NCI-H1436 treated with DMSO at 0.1 percent for 48 hours (cell line): ENCODE measurements around the gene AP4M1.
"Not testable (repeated sequence)": the region's sequence is repeated elsewhere in the genome, so short reads cannot be mapped to it uniquely, and the experiment has no call there.

Experiments used
- DNase-seq: peaks from one replicate; lab custom pipeline; 2025; lab: John Stamatoyannopoulos, UW

The AP4M1 gene

DNA sequence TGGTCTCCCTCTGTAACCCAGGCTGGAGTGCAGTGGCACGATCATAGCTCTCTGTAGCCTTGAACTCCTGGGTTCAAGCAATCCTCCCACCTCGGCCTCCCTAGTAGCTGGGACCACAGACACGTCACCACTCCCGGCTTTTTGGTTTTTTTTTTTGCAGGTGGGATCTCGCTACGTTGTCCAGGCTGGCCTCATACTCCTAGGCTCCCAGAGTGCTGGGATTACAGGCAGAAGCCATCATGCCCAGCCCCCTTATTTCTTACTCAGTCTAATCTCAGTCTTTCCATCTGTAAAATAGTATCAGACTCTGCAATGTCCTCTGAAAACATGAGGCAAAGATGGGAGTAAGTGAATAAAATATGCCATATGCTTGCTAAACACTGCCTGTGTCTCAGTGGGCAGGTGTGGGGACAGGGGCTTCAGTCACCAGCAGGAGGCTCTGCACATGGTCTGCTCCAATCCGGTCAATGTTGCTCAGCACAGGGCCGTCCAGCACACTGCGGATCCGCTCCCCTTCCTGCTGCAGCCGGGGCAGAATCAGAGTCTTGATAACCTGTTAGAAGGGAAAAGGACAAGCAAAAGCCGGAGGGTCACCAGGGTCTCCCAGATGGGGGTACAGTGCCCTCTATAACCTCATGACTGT lies 8.2 kb downstream of the AP4M1 start:
- no peak for DNase-seq

DNA sequence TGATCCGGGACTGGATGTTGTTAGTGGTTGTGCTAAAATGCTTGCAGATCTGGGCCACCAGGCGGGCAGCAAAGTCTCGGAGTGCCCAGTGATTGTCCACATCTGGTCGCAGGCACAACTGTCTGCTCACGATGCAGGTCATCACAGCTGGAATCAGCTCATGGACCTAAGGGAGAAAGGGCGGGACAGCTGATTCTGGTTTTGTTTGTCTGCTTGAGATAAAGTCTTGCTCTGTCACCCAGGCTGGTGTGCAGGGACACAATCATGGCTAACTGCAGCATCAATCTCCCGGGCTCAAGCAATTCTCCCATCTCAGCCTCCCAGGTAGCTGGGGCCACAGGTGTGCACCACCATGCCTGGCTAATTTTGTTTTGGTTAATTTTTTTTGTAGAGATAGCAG lies 9.7 kb downstream of the AP4M1 start:
- DNase-seq, result no peak

- DNase-seq, result no peak
Observed at GRCh38 chr7:100111914-100112313, 10.5 kb downstream of the AP4M1 start.

DNA sequence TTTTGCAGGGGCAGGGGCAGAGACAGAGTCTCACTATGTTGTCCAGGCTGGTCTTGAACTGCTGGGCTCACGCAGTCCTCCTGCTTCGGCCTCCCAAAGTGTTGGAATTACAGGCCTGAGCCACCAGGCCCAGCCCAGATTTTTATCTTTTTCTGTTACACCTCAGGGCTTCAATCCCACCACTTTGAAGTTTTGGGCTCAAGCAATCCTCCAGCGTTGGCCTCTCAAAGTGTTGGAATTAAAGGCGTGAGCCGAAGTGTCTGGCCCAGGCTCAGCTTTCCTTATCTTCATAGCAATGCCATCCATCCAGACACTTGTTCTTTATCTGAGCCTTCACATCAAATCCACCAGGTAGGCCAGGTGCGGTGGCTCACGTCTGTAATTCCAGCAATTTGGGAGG lies 13.6 kb downstream of the AP4M1 start:
- DNase-seq, result no peak

DNA sequence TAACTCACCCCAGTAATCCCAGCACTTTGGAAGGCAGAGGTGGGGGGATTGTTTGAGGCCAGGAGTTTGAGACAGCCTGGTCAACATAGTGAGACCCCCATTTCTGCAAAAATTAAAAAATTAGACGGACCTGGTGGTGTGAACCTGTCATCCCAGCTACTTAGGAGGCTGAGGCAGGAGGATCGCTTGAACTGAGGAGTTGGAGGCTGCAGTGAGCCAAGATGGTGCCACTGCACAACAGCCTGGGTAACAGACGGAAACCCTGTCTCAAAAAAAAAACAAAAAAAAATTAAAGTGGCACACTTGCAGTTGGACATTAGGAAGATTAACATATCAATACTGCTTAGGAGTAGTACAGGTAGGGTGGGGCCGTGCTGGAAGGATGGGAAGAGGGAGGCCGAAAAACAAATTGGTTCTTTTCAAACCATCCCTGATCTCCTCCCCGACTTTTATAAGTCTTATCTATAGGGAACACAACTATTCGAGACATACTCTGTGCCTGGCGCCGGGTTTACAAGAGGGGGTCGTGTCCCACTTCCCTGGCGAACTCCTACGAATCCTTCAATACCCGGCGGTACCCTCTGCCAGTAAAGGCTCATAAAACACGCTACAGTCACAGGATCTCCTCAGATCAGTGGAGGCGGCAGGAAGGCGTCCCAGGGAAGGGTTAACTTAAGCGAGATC lies 17.1 kb downstream of the AP4M1 start:
- no peak for DNase-seq

- DNase-seq, result peak; percentile 81
Observed at GRCh38 chr7:100119072-100119969, 17.9 kb downstream of the AP4M1 start, which contains the start of the genes CNPY4 and TAF6. CNPY4 (plus strand) TSS chr7:100119634; CDS start chr7:100119745, 111 bp downstream. TAF6 (minus strand) TSS chr7:100119358; CDS start chr7:100114209, 5,149 bp downstream.

GRCh38 chr7:100119970-100120732 lies 18.7 kb downstream of the AP4M1 start:
- DNase-seq, result no peak

GRCh38 chr7:100120733-100121036 lies 19.2 kb downstream of the AP4M1 start:
- no peak for DNase-seq

DNA sequence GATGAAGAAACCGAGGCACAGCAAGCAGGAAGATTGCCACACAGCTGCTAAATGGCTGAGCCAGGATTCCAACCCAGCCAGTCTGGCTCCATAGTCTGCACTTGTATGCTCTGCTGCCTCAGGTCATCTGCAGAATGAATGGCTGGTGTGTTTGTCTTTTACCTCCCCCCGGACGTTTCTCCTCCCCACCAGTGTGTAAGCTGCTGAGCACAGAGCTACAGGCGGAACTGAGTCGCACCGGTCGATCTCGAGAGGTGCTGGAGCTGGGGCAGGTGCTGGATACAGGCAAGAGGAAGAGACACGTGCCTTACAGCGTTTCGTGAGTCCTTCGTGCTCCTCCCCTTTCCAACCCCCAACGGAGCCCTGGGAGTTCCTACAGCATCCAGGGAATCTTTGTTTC lies 20.6 kb downstream of the AP4M1 start:
- DNase-seq, result peak; percentile 40

DNA sequence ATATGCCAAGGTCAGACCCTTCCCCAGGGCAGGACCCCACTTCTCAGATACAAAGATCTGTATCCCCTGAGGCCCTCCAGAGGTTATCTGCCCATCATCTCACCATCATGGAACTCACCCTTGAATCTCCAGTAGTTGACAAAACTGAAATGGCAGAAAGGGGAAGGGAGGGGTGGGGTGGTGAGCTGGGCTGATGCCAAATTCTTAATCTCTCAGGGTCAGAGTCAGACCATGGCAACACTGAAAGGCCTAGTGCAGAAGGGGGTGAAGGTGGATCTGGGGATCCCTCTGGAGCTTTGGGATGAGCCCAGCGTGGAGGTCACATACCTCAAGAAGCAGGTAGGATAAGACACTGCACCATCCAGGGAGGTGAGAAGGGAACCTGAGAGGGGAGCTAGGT lies 21.1 kb downstream of the AP4M1 start:
- DNase-seq, result no peak

- DNase-seq, result no peak
Observed at GRCh38 chr7:100124301-100125230, 23.1 kb downstream of the AP4M1 start.

- DNase-seq, result no peak
Observed at GRCh38 chr7:100126239-100126930, 24.9 kb downstream of the AP4M1 start.

DNA sequence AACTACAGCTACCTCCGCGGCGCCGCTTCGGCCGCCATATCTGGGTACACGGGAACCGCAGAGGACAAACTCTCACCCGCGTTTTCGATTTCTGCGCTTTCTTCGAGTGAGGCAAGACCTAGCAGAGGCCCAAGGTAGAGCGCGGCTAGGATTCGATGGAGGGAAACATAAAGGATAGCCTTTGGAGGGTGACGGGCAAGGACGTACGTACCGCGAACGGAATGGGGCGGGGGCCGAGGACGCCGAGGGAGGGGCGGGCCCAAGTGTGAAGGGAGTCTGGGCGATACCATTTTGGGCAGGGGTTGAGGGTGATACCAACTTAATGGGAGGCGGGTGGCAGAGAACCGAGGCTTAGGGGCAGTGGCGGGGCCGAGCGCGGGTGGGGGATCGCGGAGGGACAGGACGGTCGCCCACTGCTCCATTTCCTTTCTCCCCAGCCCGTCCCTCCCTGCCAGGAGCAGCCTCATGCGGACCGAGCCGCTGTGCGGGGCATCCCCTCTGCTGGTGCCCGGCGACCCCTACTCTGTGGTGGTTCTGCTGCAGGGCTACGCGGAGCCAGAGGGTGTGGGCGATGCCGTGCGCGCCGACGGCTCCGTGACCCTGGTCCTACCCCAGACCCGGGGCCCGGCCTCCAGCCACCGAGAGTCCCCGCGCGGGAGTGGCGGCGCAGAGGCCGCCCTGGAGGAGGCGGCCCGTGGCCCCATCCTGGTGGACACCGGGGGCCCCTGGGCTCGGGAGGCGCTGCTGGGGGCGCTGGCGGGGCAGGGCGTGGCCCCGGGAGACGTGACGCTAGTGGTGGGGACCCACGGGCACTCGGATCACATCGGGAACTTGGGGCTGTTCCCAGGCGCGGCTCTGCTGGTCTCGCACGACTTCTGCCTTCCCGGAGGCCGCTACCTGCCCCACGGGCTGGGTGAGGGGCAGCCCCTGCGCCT lies 25.8 kb downstream of the AP4M1 start, which contains the start of gene MBLAC1:
MBLAC1 (plus strand) TSS at position 37 of the 935 bp plus-strand sequence; CDS start at position 466, 429 bp downstream.
- peak; percentile 68 for DNase-seq

GRCh38 chr7:100127866-100128636 lies 26.6 kb downstream of the AP4M1 start:
- no peak for DNase-seq

GRCh38 chr7:100128637-100128963 lies 27.2 kb downstream of the AP4M1 start:
- DNase-seq, result no peak

DNA sequence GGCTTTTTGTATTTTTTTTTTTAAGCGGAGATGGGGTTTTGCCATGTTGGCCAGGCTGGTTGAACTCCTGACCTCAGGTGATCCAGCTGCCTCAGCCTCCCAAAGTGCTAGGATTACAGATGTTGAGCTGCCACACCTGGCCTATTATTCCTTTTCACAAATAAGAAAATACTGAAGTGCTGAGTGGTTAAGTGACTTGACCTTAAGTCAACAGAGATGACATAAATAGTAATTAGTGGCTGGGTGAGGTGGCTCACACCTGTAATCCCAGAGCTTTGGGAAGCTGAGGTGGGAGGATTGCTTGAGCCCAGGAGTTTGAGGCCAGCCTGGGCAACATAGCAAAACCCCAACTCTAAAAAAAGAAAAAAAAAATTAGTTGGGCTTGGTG lies 28.8 kb downstream of the AP4M1 start:
- DNase-seq, result not testable (repeated sequence)

DNA sequence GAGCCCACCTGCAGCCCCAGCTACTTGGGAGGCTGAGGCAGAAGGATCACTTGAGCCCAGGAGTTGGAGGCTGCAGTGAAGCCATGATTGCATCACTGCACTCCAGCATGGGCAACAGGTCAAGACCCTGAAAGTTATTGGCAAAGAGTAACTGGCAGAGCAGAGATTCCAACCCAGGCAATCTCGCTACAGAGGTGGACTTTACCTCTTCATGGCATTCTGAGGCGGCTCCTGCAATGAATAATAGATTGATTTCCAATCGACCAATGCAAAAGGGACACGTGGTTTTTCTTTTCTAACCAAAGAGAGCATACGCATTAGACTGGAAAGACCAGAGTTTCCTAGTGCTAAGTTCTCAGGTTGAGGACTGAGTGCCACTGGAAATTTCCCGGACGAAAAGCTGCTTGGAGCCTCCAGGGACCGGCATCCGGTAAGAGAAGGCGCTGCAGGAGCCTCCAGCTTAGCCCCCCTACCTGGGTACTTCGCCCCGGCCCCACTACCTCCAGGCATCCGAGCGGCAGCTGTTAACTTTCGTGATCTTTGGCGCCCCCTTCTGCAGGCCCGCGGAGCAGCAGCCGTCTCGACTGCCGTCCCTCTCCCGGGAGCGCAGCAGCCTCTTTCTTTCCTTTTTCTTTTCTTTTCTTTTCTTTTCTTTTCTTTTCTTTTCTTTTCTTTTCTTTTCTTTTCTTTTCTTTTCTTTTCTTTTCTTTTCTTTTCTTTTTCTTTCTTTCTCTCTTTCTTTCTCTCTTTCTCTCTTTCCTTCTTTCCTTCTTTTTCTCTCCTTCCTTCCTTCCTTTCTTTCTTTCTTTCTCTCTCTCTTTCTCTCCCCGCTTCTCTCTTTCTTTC lies 29.4 kb downstream of the AP4M1 start:
- DNase-seq, result no peak
